Measurements from ENCODE around the gene SPRED3.
"Not testable (repeated sequence)": the region's sequence is repeated elsewhere in the genome, so short reads cannot be mapped to it uniquely, and the experiment has no call there.

SPRED3 gene, protein sequence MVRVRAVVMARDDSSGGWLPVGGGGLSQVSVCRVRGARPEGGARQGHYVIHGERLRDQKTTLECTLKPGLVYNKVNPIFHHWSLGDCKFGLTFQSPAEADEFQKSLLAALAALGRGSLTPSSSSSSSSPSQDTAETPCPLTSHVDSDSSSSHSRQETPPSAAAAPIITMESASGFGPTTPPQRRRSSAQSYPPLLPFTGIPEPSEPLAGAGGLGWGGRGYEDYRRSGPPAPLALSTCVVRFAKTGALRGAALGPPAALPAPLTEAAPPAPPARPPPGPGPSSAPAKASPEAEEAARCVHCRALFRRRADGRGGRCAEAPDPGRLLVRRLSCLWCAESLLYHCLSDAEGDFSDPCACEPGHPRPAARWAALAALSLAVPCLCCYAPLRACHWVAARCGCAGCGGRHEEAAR

GRCh38 chr19:38388349-38389100 is at the start of gene SPRED3:
Gene SPRED3, plus strand, starts transcription at chr19:38388697. Its CDS starts 1,606 bp downstream, at chr19:38390303.
- no peak for DNase-seq

DNA sequence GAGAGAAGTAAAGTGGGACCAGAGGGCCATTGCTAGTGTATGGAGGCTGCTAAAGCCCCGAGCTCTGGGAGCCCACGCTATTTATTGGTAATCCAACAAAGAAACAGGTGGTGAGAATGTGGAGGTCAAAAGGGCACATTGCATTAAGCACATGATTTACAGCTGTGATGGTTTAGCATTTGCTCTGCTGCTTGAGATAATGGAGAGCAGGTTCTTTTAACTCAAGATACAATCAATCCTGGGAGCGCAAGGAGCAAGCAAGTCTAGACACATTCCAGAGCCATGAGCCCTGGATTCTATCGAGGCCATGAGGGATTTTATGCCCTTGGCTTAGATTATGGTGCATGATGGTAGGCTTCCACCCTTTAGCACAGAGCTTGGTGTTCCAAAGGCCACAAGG is 49.5 kb upstream of the SPRED3 start:
- DNase-seq = not testable (repeated sequence)

GRCh38 chr19:38340927-38341326 is 47.6 kb upstream of the SPRED3 start:
- no peak for DNase-seq

DNA sequence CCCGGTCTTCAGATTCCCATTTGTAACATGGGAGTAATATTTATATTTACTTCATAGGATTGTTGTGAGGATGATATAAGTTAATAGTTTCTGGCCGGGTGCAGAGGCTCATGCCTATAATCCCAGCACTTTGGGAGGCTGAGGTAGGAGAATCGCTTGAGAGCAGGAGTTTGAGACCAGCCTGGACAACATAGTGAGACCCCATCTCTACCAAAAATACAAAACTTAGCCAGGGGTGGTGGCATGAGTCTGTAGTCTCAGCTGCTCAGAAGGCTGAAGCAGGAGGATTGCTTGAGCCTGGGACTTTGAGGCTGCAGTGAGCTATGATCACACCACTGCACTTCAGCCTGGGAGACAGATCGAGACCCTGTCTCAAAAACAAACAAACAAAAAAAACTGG is 41.7 kb upstream of the SPRED3 start:
- no peak for DNase-seq

DNA sequence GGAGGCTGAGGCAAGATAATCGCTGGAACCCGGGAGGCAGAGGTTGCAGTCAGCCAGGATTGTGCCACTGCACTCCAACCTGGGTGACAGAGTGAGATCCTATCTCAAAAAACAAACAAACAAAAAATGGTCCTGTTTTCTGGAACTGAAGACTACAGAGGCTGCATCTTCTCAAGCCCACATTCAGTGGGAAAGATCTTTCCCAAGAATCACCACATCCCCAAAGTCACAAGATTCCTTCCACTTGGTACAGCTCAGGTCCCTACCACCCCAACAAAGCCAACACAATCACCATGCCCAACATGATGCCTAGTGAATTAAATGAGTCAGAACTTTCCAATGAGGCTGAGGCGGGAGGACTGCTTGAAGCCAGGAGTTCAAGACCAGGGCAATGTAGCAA is 37.6 kb upstream of the SPRED3 start:
- DNase-seq = no peak

- DNase-seq = no peak
These were observed 36.6 kb upstream of the SPRED3 start for GRCh38 chr19:38351865-38352395.

GRCh38 chr19:38352611-38353010 is 35.9 kb upstream of the SPRED3 start:
- no peak for DNase-seq

DNA sequence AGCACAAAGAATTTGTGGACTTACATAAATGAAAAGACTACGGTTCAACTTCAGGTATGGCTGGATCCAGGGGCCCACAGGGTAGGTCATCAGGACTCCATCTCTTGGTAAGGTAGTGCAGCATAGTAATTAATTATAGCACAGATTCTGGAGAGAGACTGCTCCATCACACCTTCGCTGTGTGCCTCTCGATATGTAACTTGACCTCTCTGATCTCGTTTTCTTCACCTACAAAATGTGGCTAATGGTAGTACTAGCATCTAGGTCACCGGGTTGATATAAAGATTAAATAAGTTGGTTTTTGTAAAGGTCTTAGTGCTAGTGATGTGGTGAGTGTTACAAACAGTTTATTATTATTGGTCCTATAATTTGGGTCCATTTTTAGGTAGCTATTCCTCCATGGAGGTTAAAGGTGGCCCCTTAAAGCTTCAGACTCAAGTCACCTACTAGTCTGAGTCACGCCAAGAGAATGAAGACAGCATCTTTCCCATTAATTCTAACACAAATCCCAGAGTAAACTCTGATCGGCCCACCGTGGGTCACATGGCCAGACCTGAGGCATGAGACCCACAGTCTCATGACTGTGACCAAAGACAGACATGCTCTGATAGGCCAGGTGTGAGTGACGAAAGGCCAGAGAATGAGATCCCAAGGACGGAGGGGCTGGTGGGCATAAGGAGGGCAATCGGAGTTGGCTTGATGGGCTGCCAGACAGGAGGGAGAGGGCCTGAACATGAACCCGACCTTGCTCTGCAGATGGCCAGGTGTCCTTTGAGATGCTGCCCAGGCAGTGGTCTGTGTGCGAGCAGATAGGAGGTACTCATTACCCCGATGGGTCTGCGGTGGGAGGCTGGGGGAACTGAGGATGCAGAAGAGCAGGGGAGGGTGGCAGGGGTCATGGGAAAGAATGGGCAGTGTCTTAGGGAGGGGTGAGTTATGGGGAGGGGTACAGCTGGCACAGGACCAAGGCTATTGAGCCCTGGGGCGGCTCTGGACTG is 32.5 kb upstream of the SPRED3 start:
- no peak for DNase-seq

GRCh38 chr19:38358071-38358470 is 30.4 kb upstream of the SPRED3 start:
- DNase-seq = no peak

DNA sequence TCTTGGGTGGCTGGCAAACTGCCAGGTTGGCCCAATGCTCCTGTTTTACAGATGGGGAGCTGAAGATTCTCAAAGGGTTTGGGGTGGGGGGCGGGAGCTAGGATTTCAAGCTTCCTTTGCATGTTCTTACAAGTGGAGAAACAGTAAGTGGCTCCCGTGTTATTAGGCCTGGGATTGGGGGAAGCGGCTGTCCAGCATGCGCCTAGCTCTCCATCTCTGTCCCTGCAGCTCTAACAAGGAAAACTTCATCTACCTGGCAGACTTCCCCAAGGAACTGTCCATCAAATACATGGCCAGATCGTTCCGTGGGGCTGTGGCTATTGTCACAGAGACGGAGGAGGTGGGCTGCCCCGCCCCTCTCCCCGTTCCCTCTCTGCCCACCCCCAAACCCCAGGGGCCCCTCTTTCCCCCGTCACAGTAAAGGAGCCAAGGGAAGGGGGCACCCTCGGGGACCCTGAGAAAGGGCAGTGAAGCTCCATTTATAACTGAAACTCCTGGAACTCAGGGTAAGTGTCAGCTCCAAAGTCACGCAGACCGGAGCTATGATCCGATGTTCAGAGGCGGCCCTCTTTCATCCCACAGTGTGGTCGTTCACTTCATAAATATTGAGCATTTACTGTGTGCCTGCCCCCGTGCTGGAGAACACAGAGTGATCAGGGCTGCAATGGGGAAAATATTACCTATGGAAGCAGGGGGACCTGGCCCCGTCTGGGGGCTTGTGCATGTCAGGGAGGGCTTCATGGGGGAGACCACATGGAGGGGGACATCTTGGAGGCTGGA is 29.1 kb upstream of the SPRED3 start:
- no peak for DNase-seq

- DNase-seq = no peak
These were observed 28.1 kb upstream of the SPRED3 start for GRCh38 chr19:38360351-38360750.

DNA sequence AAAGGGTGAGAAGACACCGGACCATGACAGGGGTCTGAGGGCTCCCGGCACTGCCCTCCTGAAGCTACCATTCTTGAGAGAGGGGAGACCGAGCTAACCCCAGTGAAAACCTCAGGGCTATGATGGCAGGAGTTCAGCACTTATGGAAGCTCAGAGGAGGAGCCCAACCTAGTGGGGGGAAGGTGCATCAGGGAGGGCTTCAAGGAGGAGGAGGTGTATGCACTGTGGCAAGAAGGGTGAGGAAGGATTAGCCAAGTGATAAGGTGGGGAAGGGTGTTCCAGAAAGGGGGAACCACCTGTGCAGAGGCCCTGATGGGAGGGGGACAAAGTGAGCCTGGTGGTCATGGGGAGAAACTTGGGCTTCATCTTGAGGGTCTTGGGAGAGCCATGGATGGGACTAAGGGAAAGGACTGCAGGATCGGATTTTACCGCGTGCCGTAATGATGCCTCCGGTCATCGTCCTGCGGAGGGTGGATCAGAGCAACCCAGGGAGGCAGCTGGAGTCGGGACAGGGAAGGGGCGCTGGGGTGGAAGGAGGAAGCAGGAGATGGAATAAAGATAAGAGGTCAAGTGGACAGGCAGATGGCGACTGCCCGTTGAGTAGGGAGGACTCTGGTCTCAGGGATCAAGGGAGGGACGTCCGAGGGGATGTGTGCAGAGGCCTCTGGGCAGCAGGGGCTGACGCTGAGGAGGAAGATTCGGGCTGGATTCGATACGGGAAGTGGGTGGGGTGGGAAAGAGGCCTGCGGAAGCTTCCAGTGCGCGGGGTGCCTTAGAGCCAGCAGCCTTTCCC is 27.5 kb upstream of the SPRED3 start:
- no peak for DNase-seq

DNA sequence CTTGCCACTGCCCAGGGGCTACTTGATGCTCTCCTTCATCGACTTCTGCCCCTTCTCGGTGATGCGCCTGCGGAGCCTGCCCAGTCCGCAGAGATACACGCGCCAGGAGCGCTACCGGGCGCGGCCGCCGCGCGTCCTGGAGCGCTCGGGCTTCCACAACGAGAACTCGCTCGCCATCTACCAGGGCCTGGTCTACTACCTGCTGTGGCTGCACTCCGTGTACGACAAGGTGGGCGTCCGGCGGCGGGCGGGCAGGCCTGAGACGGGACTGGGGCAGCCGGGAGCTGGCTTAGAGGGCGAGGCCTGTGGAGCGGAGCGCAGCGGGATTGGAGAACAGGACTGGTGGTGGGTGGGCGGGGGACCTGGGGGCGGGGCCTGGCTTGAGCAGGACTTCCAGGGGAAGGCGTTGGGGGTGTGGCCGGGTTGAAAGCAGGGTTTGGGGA is 26.8 kb upstream of the SPRED3 start:
- DNase-seq = no peak

- no peak for DNase-seq
These were observed 26.2 kb upstream of the SPRED3 start for GRCh38 chr19:38362076-38362945.

DNA sequence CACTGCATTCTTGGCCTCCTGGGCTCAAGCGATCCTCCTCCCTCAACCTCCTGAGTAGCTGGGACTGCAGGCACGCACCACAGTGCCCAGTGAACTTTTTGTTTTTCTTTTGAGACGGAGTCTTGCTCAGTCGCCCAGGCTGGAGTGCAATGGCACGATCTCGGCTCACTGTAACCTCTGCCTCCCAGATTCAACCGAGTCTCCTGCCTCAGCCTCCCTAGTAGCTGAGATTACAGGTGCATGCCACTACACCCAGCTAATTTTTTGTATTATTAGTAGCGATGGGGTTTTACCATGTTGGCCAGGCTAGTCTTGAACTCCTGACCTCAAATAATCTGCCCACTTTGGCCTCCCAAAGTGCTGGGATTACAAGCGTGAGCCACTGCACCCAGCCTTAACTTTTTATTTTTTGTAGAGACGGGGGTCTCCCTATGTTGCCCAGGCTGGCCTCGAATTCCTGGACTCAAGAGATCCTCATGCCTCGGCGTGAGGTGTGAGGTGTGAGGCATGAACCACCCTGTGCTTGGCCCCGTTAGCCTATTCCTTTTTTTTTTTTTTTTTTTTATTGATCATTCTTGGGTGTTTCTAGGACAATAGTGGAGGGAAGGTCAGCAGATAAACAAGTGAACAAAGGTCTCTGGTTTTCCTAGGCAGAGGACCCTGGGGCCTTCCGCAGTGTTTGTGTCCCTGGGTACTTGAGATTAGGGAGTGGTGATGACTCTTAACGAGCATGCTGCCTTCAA is 25.4 kb upstream of the SPRED3 start:
- not testable (repeated sequence) for DNase-seq

DNA sequence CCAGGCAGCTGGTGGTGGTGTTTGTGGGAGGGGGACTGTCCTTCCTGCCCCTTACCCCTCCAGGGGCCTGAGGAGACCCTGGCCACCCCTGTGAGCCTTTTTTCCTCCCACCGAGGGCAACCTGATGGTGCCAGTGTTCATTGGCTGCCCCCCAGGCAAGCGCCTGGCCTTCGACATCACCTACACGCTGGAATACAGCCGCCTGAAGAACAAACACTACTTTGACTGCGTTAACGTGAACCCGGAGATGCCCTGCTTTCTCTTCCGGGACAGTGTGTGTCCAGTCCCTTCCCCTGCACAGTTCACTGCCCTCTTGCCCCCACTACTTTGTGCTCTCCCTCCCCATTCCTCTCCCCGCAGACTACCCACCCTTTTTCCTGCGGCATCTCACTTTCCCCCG is 21.5 kb upstream of the SPRED3 start:
- no peak for DNase-seq

- DNase-seq = no peak
These were observed 18.9 kb upstream of the SPRED3 start for GRCh38 chr19:38369584-38369983.

DNA sequence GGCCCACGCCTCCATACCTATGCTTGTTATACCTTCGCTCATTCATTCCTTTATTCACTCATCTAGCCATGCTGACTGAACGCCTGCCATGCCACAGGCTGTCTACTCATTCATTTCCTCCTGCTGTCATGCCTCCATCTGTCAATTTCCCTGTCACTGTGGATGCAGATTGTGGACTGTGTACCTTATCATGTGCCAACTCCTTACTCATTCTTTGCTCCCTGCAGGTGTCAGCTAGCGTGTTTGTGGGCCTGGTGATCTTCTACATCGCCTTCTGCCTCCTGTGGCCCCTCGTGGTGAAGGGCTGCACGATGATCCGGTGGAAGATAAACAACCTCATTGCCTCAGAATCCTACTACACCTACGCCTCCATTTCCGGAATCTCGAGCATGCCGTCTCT is 18.2 kb upstream of the SPRED3 start:
- DNase-seq = no peak

DNA sequence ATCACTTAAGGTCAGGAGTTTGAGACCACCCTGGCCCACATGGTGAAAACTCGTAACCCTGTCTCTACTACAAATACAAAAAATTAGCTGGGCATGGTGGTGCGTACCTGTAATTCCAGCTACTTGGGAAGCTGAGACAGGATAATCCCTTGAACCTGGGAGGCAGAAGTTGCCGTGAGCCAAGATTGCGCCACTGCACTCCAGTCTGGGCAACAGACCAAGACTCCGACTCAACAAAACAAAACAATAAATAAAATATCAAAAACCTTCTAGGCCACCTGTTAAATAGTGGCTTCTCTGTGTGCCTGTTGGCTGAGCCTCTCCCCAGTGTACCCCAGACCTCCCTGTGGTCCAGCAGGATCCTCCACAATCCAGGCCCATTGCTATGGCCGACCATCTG is 17.4 kb upstream of the SPRED3 start:
- no peak for DNase-seq
